GM12878 (cell line): ENCODE results near the gene BPIFA1. TPM values are rescaled to one million over a fixed set of nuclear protein-coding genes. Genes with fewer than 3 reads are reported as not detected.

Experiments used
- ATAC-seq: fragments of 200-7000 bp; cut with Tn5 transposase; 3 replicates; pipeline ENCODE4 v1.9.1; 2020; ENCODE audit warnings: mild to moderate bottlenecking, moderate library complexity
- BruUV-seq: library from RNA; stranded (reverse); fragments of 400-500 nt; replicated peaks from 2 replicates; lab custom pipeline; 2021; lab: Mats Ljungman, UMichigan
- CTCF ChIA-PET: fragments of 300-600 bp; sonication (Branson Sonifier 250); formaldehyde crosslinking; extraction: SDS; loops from one replicate; lab custom pipeline; 2021; ENCODE audit warnings: inconsistent platforms; lab: Yijun Ruan, JAX
- POLR2A ChIA-PET: fragments of 350-600 bp; formaldehyde crosslinking; extraction: SDS; loops from one replicate; lab custom pipeline; 2021; ENCODE audit warnings: inconsistent platforms; lab: Charles Lee
- RAD21 ChIA-PET: fragments of 300-600 bp; sonication (Branson Sonifier 250); formaldehyde crosslinking; loops from one replicate; lab custom pipeline; 2023; ENCODE audit warnings: antibody characterized with exemption; ENCODE audit not compliant: unreplicated experiment; lab: Charles Lee
- SMC1A ChIA-PET: fragments of 300-600 bp; sonication (Branson Sonifier 250); formaldehyde crosslinking; loops from one replicate; lab custom pipeline; 2023; ENCODE audit not compliant: unreplicated experiment, uncharacterized antibody; lab: Charles Lee
- DNase-seq: peaks from one replicate; pipeline ENCODE4 v3.0.0-alpha.2; 2011; ENCODE audit warnings: low read depth, low spot score
- FAIRE-seq: peaks from 3 replicates; lab custom pipeline; 2011; peaks lifted over from hg19 to GRCh38; lab: Jason Lieb, UNC
- H2AFZ ChIP-seq: 2 replicates; pipeline ENCODE4 v1.6.0; 2011; ENCODE audit warnings: low read depth, low read length, control low read depth; ENCODE audit not compliant: control insufficient read depth
- H3K27ac ChIP-seq: 2 replicates; pipeline ENCODE4 v1.5.1; 2011; ENCODE audit warnings: control low read depth; ENCODE audit not compliant: control insufficient read depth, insufficient read depth
- H3K27me3 ChIP-seq, 2 experiments: replicated peaks in 1 of 2; 2 replicates each; pipeline versions ENCODE4 v1.6.0 to v1.6.1; 2011; ENCODE audit warnings: low read length in 1 of 2; ENCODE audit not compliant: control insufficient read depth in 2 of 2, insufficient read depth in 2 of 2
- H3K36me3 ChIP-seq, 2 experiments: 2 replicates each; pipeline ENCODE4 v1.5.1; 2011; ENCODE audit warnings: low read length in 1 of 2; ENCODE audit not compliant: control insufficient read depth in 2 of 2, insufficient read depth in 2 of 2
- H3K4me1 ChIP-seq: 2 replicates; pipeline ENCODE4 v1.6.1; 2011; ENCODE audit warnings: mild to moderate bottlenecking, low read length, moderate library complexity, mixed read lengths; ENCODE audit not compliant: control insufficient read depth, insufficient read depth
- H3K4me2 ChIP-seq: 2 replicates; pipeline ENCODE4 v1.6.0; 2011; ENCODE audit warnings: control low read depth; ENCODE audit not compliant: control insufficient read depth, insufficient read depth
- H3K4me3 ChIP-seq: fragments of 200-600 bp; sonication (generic); 2 replicates; pipeline ENCODE4 v1.5.1; 2016
- H3K79me2 ChIP-seq: 2 replicates; pipeline ENCODE4 v1.6.0; 2011; ENCODE audit warnings: low read length; ENCODE audit not compliant: control insufficient read depth, insufficient read depth
- H3K9ac ChIP-seq: 2 replicates; pipeline ENCODE4 v1.8.0; 2011; ENCODE audit warnings: low read length, control low read depth, mixed read lengths; ENCODE audit not compliant: control insufficient read depth, insufficient read depth
- H3K9me3 ChIP-seq: replicated peaks from 3 replicates; pipeline ENCODE4 v1.5.1; 2011; ENCODE audit warnings: mild to moderate bottlenecking, low read length; ENCODE audit not compliant: control insufficient read depth, insufficient read depth
- H4K20me1 ChIP-seq: 2 replicates; pipeline ENCODE4 v1.6.0; 2011; ENCODE audit not compliant: control insufficient read depth, insufficient read depth
- GATAD2B ChIP-seq: fragments of 450-650 bp; conservative IDR thresholded peaks from 2 replicates; pipeline ENCODE4 v1.6.1; 2017; ENCODE audit warnings: low read depth, mild to moderate bottlenecking, moderate library complexity
- PRDM15 ChIP-seq: fragments of 450-650 bp; formaldehyde crosslinking; IDR thresholded peaks from 2 replicates; pipeline ENCODE4 v1.4.0; 2020; ENCODE audit warnings: mild to moderate bottlenecking, moderate library complexity
- SREBF2 ChIP-seq: IDR thresholded peaks from 2 replicates; pipeline ENCODE4 v1.6.1; 2012; ENCODE audit warnings: mild to moderate bottlenecking, low read length
- WGBS: methylation state at CpG from one replicate; pipeline ENCODE4 v1.1.6; 2016; ENCODE audit warnings: low lambda C conversion rate; ENCODE audit not compliant: insufficient replicate concordance, insufficient coverage; ENCODE audit errors: missing lambda C conversion rate; 5-methylcytosine and 5-hydroxymethylcytosine counted together
- in situ Hi-C: fragments of 300-500 bp; cut with MboI; formaldehyde crosslinking; loops from 9 replicates; pipeline ENCODE4 v1.14.3; 2018; ENCODE audit warnings: mixed read lengths
- intact Hi-C: fragments of 100-400 bp; cut with micrococcal nuclease; formaldehyde crosslinking; loops from one replicate; pipeline ENCODE4 v1.14.2; 2022; ENCODE audit not compliant: unreplicated experiment
- polyA plus RNA-seq, 11 experiments: library from polyadenylated mRNA; depleted of rRNA in 4 of 11; unstranded in 6 of 11; stranded (reverse) in 5 of 11; fragments of >200 nt; fragmentation: Nextera tagmentation in 4 of 11; fragmentation: Illumina TruSeq in 1 of 11; extraction: Ambion mirVana in 4 of 11; extraction: Trizol in 1 of 11; gene quantifications; 1 replicate in 1 of 11; 2 replicates in 10 of 11; pipeline versions ENCODE4 v1.2.1 to v1.2.3, GENCODE V29; 2011 to 2016; ENCODE audit warnings: inconsistent platforms in 2 of 11, missing spikeins in 2 of 11, low read depth in 1 of 11
- total RNA-seq, 4 experiments: library from RNA; depleted of rRNA in 3 of 4; stranded (reverse); fragments of >200 nt in 3 of 4; fragmentation: Illumina TruSeq in 1 of 4; extraction: Trizol in 1 of 4; gene quantifications; 2 replicates each; pipeline versions ENCODE4 v1.2.1 to v1.2.3, GENCODE V29; 2013 to 2021

BPIFA1 gene
- total and polyA plus RNA-seq, 10 of the 15 experiments (the other 5 are each of a cell fraction or from before 2014, with no cell fraction given), result not detected

- Histone ChIP-seq H3K36me3 (no peaks in the 10 kb centered on the region), H3K4me1 (no peaks in the 10 kb centered on the region), H3K4me2 (no peak overlapping the region), H2AFZ (no peak overlapping the region), H3K9me3 (no peaks in the 10 kb centered on the region), H3K27me3 (peaks cover 0 to 3% of the 10 kb centered on the region in 2 experiments; a peak in 3 of 4 replicates), H3K27ac (no peak overlapping the region), H3K9ac (no peak overlapping the region), H4K20me1 (no peaks in the 10 kb centered on the region), H3K4me3 (no peak overlapping the region), H3K79me2 (no peaks in the 10 kb centered on the region)
- no peak for ATAC-seq
- no TSS peak for BruUV-seq
- ChIA-PET POLR2A (no interaction called here), RAD21 (no interaction called here), SMC1A (no interaction called here), CTCF (no interaction called here)
- DNase-seq, result no peak
- in situ Hi-C loops, result no loop called here
- FAIRE-seq, result no peak
- intact Hi-C loops, result no loop called here
- 0% methylated on average over 2 of the region's 2 CpGs for WGBS
- TF ChIP-seq GATAD2B, result no peak
Measured at GRCh38 chr20:33232486-33233072, 3.2 kb upstream of the BPIFA1 start.

- H3K4me2 ChIP-seq, result no peak overlapping the region
- RAD21 ChIA-PET, result no interaction called here
- H4K20me1 ChIP-seq, result no peaks in the 10 kb centered on the region
- H3K4me1 ChIP-seq, result no peaks in the 10 kb centered on the region
- H3K4me3 ChIP-seq, result no peak overlapping the region
- no peaks in the 10 kb centered on the region for H3K79me2 ChIP-seq
- CTCF ChIA-PET, result no interaction called here
- H3K9me3 ChIP-seq, result no peaks in the 10 kb centered on the region
- POLR2A ChIA-PET, result no interaction called here
- intact Hi-C loops, result no loop called here
- no TSS peak for BruUV-seq
- TF ChIP-seq SREBF2 (no peak), PRDM15 (CRISPR knock-in tag) (no peak)
- H2AFZ ChIP-seq, result no peak overlapping the region
- peaks cover 0 to 3% of the 10 kb centered on the region in 2 experiments; a peak in 3 of 4 replicates for H3K27me3 ChIP-seq
- H3K27ac ChIP-seq, result no peak overlapping the region
- SMC1A ChIA-PET, result no interaction called here
- FAIRE-seq (no peak), DNase-seq (no peak), ATAC-seq (no peak)
- no peaks in the 10 kb centered on the region for H3K36me3 ChIP-seq
- WGBS, result 0% methylated on average over 4 of the region's 5 CpGs
- H3K9ac ChIP-seq, result no peak overlapping the region
- in situ Hi-C loops, result no loop called here
Measured at GRCh38 chr20:33233129-33233774, 2.5 kb upstream of the BPIFA1 start.
